WTC11 (cell line): ENCODE results near the gene ZNF853. TPM values are rescaled to one million over a fixed set of nuclear protein-coding genes. Genes with fewer than 3 reads are reported as not detected.

ENCODE experiments used
- ATAC-seq: fragments of 200-7000 bp; cut with Tn5 transposase; 2 replicates; pipeline ENCODE4 v1.10.0; 2021; ENCODE audit warnings: mild to moderate bottlenecking, moderate library complexity
- CTCF ChIA-PET: fragments of 300-600 bp; sonication (Branson Sonifier 250); formaldehyde crosslinking; loops from one replicate; lab custom pipeline; 2021; ENCODE audit warnings: antibody characterized with exemption; lab: Charles Lee
- POLR2A ChIA-PET: fragments of 350-600 bp; sonication (Branson Sonifier 250); formaldehyde crosslinking; loops from one replicate; lab custom pipeline; 2021; ENCODE audit warnings: antibody characterized with exemption; lab: Charles Lee
- DNase-seq: peaks from one replicate; pipeline ENCODE4 v3.0.0; 2021; ENCODE audit warnings: low spot score
- H3K27ac Mint-ChIP-seq: 2 replicates; pipeline ENCODE4 v1.8.0; 2021; ENCODE audit warnings: mixed read lengths
- H3K27me3 Mint-ChIP-seq: 2 replicates; pipeline ENCODE4 v1.8.0; 2021; ENCODE audit warnings: low read depth, mild to moderate bottlenecking, moderate library complexity, mixed read lengths
- H3K36me3 Mint-ChIP-seq: 2 replicates; pipeline ENCODE4 v1.8.0; 2021; ENCODE audit warnings: mixed read lengths
- H3K4me1 Mint-ChIP-seq: 2 replicates; pipeline ENCODE4 v1.8.0; 2022; ENCODE audit warnings: mixed read lengths
- H3K4me3 Mint-ChIP-seq: 2 replicates; pipeline ENCODE4 v1.8.0; 2021; ENCODE audit warnings: mild to moderate bottlenecking, moderate library complexity, mixed read lengths
- H3K9me3 Mint-ChIP-seq: 2 replicates; pipeline ENCODE4 v1.8.0; 2021; ENCODE audit warnings: mixed read lengths
- ATF1 ChIP-seq: sonication (generic); formaldehyde crosslinking; IDR thresholded peaks from 2 replicates; pipeline ENCODE4 v1.8.1; 2023; ENCODE audit warnings: mild to moderate bottlenecking, moderate library complexity, missing genetic modification reagents
- CDX4 ChIP-seq: fragments of 250-450 bp; sonication (Bioruptor Pico); IDR thresholded peaks from 2 replicates; pipeline ENCODE4 v1.9.0; 2021; ENCODE audit warnings: moderate library complexity, mild to moderate bottlenecking, inconsistent platforms, borderline replicate concordance
- CREM ChIP-seq: sonication (generic); formaldehyde crosslinking; IDR thresholded peaks from 2 replicates; pipeline ENCODE4 v1.8.1; 2022; ENCODE audit warnings: mild to moderate bottlenecking, missing genetic modification reagents, moderate library complexity
- E2F1 ChIP-seq: sonication (generic); formaldehyde crosslinking; IDR thresholded peaks from 2 replicates; pipeline ENCODE4 v1.8.0; 2022; ENCODE audit warnings: mild to moderate bottlenecking, missing genetic modification reagents
- E2F4 ChIP-seq: sonication (generic); formaldehyde crosslinking; IDR thresholded peaks from 2 replicates; pipeline ENCODE4 v1.8.1; 2022; ENCODE audit warnings: low read depth, mild to moderate bottlenecking, moderate library complexity, missing genetic modification reagents, borderline replicate concordance
- FOXP1 ChIP-seq: sonication (generic); formaldehyde crosslinking; IDR thresholded peaks from 2 replicates; pipeline ENCODE4 v1.8.0; 2022; ENCODE audit warnings: missing genetic modification reagents, mild to moderate bottlenecking, moderate library complexity, borderline replicate concordance
- KAT7 ChIP-seq: sonication (generic); formaldehyde crosslinking; IDR thresholded peaks from 2 replicates; pipeline ENCODE4 v1.8.1; 2023; ENCODE audit warnings: missing genetic modification reagents, mild to moderate bottlenecking, borderline replicate concordance
- MXD4 ChIP-seq: fragments of 250-450 bp; sonication (Bioruptor Pico); IDR thresholded peaks from 2 replicates; pipeline ENCODE4 v1.8.0; 2021; ENCODE audit warnings: mild to moderate bottlenecking, moderate library complexity, borderline replicate concordance
- NR1H2 ChIP-seq: sonication (generic); formaldehyde crosslinking; IDR thresholded peaks from 2 replicates; pipeline ENCODE4 v1.9.0; 2021; ENCODE audit warnings: mild to moderate bottlenecking, moderate library complexity, missing genetic modification reagents
- SP1 ChIP-seq: sonication (generic); formaldehyde crosslinking; conservative IDR thresholded peaks from 2 replicates; pipeline ENCODE4 v1.8.1; 2022; ENCODE audit warnings: missing genetic modification reagents
- ZBTB21 ChIP-seq: sonication (generic); formaldehyde crosslinking; IDR thresholded peaks from 2 replicates; pipeline ENCODE4 v1.8.1; 2023; ENCODE audit warnings: mild to moderate bottlenecking, missing genetic modification reagents, borderline replicate concordance
- ZNF232 ChIP-seq: sonication (generic); formaldehyde crosslinking; IDR thresholded peaks from 2 replicates; pipeline ENCODE4 v1.8.0; 2022; ENCODE audit warnings: mild to moderate bottlenecking, missing genetic modification reagents
- ZNF281 ChIP-seq: sonication (generic); formaldehyde crosslinking; IDR thresholded peaks from 2 replicates; pipeline ENCODE4 v1.8.0; 2023; ENCODE audit warnings: mild to moderate bottlenecking, missing genetic modification reagents
- ZNF317 ChIP-seq: sonication (generic); formaldehyde crosslinking; IDR thresholded peaks from 2 replicates; pipeline ENCODE4 v1.8.1; 2023; ENCODE audit warnings: low read depth, mild to moderate bottlenecking, moderate library complexity, missing genetic modification reagents, borderline replicate concordance
- ZNF425 ChIP-seq: fragments of 250-450 bp; sonication (Bioruptor Pico); conservative IDR thresholded peaks from 2 replicates; pipeline ENCODE4 v1.9.0; 2021; ENCODE audit warnings: mild to moderate bottlenecking
- total RNA-seq: library from RNA; stranded (reverse); gene quantifications from 3 replicates; pipeline ENCODE4 v1.2.3, GENCODE V29; 2021
- TF ChIP-seq, protein P1 (sequence below): sonication (generic); formaldehyde crosslinking; IDR thresholded peaks from 2 replicates; pipeline ENCODE4 v1.8.0; 2023; ENCODE audit warnings: missing genetic modification reagents, mild to moderate bottlenecking, borderline replicate concordance

The ZNF853 gene
- total RNA-seq, 1 experiment from 2014 or later: 7.7 TPM

DNA sequence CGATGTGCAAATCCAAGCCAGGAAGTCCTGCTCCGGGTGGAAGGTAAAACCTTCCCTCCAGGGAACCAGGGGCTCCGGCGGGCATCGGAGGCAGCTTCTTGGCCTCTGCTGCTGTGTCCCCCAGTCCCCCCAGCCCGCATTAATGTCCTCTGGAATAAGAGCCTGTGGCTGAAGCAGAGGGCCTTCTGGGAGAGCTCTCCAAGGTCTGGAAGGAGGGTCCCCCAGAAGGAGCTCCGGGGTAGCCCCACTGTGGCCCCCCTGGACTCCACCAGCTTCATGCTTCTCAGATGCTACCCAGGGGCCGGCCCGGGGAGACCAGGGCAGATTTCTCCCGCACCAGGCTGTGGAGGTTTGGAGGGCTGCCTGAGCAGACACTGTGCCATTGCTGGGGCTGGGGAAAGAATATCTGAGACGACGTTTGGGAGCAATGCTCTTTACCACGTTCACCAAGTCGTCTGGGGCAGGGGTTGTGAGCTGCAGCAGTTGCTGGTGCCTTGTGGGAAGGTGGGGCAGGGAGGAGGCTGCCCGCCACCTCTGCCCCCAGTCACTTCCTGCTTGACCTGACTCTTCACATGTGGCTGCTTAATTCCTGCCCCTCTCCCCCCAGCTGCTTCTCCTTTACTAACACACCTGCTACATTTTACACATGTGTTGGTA is 8.3 kb downstream of the ZNF853 start (continued):
- TF ChIP-seq ZNF281: no peak

GRCh38 chr7:6624246-6624611 is 8.8 kb downstream of the ZNF853 start:
- CTCF ChIA-PET: no interaction called here
- no peak overlapping the region for H3K27ac Mint-ChIP-seq

More at GRCh38 chr7:6624246-6624611, 8.8 kb downstream of the ZNF853 start:
- H3K9me3 Mint-ChIP-seq: no peaks in the 10 kb centered on the region
- ATAC-seq (no peak), DNase-seq (no peak)
- POLR2A ChIA-PET: no interaction called here
- H3K4me3 Mint-ChIP-seq: no peak overlapping the region
- TF ChIP-seq ZBTB21 (CRISPR knock-in tag) (no peak), NR1H2 (CRISPR knock-in tag) (no peak), SP1 (CRISPR knock-in tag) (no peak), ATF1 (CRISPR knock-in tag) (no peak), E2F1 (CRISPR knock-in tag) (no peak), CREM (CRISPR knock-in tag) (no peak), KAT7 (CRISPR knock-in tag) (no peak), MXD4 (CRISPR knock-in tag) (no peak), CDX4 (CRISPR knock-in tag) (no peak), ZNF425 (CRISPR knock-in tag) (no peak), E2F4 (CRISPR knock-in tag) (no peak), ZNF232 (CRISPR knock-in tag) (no peak), ZNF317 (CRISPR knock-in tag) (no peak), FOXP1 (CRISPR knock-in tag) (no peak)
- TF ChIP-seq, protein P1, sequence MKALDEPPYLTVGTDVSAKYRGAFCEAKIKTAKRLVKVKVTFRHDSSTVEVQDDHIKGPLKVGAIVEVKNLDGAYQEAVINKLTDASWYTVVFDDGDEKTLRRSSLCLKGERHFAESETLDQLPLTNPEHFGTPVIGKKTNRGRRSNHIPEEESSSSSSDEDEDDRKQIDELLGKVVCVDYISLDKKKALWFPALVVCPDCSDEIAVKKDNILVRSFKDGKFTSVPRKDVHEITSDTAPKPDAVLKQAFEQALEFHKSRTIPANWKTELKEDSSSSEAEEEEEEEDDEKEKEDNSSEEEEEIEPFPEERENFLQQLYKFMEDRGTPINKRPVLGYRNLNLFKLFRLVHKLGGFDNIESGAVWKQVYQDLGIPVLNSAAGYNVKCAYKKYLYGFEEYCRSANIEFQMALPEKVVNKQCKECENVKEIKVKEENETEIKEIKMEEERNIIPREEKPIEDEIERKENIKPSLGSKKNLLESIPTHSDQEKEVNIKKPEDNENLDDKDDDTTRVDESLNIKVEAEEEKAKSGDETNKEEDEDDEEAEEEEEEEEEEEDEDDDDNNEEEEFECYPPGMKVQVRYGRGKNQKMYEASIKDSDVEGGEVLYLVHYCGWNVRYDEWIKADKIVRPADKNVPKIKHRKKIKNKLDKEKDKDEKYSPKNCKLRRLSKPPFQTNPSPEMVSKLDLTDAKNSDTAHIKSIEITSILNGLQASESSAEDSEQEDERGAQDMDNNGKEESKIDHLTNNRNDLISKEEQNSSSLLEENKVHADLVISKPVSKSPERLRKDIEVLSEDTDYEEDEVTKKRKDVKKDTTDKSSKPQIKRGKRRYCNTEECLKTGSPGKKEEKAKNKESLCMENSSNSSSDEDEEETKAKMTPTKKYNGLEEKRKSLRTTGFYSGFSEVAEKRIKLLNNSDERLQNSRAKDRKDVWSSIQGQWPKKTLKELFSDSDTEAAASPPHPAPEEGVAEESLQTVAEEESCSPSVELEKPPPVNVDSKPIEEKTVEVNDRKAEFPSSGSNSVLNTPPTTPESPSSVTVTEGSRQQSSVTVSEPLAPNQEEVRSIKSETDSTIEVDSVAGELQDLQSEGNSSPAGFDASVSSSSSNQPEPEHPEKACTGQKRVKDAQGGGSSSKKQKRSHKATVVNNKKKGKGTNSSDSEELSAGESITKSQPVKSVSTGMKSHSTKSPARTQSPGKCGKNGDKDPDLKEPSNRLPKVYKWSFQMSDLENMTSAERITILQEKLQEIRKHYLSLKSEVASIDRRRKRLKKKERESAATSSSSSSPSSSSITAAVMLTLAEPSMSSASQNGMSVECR (CRISPR knock-in tag): no peak
- peaks cover 14% of the 10 kb centered on the region for H3K36me3 Mint-ChIP-seq
- H3K4me1 Mint-ChIP-seq: no peaks in the 10 kb centered on the region
- no peaks in the 10 kb centered on the region for H3K27me3 Mint-ChIP-seq
